ENCODE results near the gene PARP4. TPM values are rescaled to one million over a fixed set of nuclear protein-coding genes. Genes with fewer than 3 reads are reported as not detected.
"Not testable (repeated sequence)": the region's sequence is repeated elsewhere in the genome, so short reads cannot be mapped to it uniquely, and the experiment has no call there.

The PARP4 gene
- 33.0 and 34.8 TPM in 2 replicates for total RNA-seq

DNA sequence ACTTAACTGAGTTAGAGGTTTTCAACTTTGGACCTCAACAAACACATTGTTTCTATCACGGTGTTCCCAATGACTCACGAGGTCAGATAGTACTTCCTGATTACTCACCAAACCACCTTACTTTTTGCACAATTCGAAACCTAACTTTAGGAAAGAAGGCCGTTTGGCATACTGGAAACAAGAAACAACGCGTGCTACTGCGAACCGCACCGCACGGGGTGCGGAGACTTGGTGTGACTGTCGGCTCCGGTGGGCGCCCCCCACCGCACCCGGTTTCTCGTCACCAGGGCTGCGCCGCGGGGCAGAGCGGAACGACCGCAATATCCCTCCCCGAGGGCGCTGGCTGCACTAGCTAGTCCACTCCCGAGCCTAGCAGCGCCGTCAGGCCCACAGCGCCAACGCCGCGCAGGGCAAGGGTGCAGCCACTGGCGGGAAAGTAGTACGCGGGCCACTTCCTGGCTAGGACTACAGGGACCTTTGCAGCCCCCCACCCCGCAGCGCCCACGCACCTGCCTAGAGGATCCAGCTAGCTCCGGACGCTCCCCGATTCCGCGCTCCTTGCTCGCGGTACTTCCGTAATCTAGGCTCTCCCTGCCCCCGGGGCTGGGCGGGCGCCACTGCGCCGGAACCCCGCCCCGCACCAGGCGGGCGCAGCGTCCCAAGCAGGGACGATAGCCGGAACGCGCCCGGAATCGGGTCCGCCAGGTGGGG is at the start of gene PARP4:
Gene PARP4 (minus strand): TSS at position 582 of the 711 bp plus-strand sequence. CDS start 9,002 bp downstream, outside the sequence.
- H3K36me3 Mint-ChIP-seq (ENCODE audit: low read depth) = peaks cover 6% of the 10 kb centered on the region

GRCh38 chr13:24560579-24561187 is 48.1 kb upstream of the PARP4 start:
- H3K27ac Mint-ChIP-seq; intact Hi-C loops (cut with micrococcal nuclease); H3K9me3 Mint-ChIP-seq; H3K4me3 Mint-ChIP-seq; DNase-seq; H3K36me3 Mint-ChIP-seq (ENCODE audit: low read depth): not testable (repeated sequence)
- peaks cover 44% of the 10 kb centered on the region for H3K27me3 Mint-ChIP-seq
- H3K4me1 Mint-ChIP-seq = peaks cover 12% of the 10 kb centered on the region

More for the DNA sequence above, at the start of gene PARP4:
- H3K9me3 Mint-ChIP-seq = peaks cover 3% of the 10 kb centered on the region
- H3K27ac Mint-ChIP-seq = peak within 1 kb of the TSS; percentile 98
- peak within 1 kb of the TSS; percentile 90 for H3K4me3 Mint-ChIP-seq
- H3K4me1 Mint-ChIP-seq = peaks cover 30% of the 10 kb centered on the region
- peaks cover 3% of the 10 kb centered on the region for H3K27me3 Mint-ChIP-seq
- intact Hi-C loops (cut with micrococcal nuclease) = loop anchor here (1.0 to 5.0 kb wide), 9 partner anchors 53 to 1135 kb away; partner anchors contain the start of gene ATP12A
- DNase-seq = peak; percentile 93

DNA sequence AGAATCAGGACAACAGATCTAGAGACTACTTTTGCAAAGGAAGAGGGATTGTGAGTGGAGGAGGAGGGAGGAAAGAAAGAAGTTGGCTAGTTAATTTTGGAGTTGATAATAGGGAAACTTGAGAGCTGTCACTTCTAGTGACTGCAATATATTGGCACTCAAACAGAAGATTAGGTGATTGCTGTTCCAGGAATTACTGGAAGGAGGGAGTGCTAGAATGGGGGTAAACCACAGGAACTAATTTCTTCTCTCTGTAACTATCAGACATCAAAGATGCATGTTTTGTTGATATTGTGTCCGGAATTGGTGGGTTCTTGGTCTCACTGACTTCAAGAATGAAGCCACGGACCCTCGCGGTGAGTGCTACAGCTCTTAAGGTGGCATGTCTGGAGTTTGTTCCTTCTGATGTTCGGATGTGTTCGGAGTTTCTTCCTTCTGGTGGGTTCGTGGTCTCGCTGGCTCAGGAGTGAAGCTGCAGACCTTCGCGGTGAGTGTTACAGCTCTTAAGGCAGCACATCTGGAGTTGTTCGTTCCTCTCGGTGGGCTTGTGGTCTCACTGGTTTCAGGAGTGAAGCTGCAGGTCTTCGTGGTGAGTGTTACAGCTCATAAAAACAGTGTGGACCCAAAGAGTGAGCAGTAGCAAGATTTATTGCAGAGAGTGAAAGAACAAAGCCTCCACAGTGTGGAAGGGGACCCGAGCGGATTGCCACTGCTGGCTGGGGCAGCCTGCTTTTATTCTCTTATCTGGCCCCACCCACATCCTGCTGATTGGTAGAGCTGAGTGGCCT is 47.0 kb upstream of the PARP4 start:
- H3K9me3 Mint-ChIP-seq; H3K36me3 Mint-ChIP-seq (ENCODE audit: low read depth); DNase-seq; H3K27ac Mint-ChIP-seq: not testable (repeated sequence)
- H3K4me3 Mint-ChIP-seq = peak overlapping the region; percentile 48
- intact Hi-C loops (cut with micrococcal nuclease) = loop anchor here (5.0 kb wide), 1 partner anchor 247 kb away; no protein-coding TSS in a partner anchor
- H3K27me3 Mint-ChIP-seq = peaks cover 40% of the 10 kb centered on the region
- peaks cover 12% of the 10 kb centered on the region for H3K4me1 Mint-ChIP-seq

GRCh38 chr13:24557081-24557480 is 44.5 kb upstream of the PARP4 start:
- no peak for DNase-seq
- peaks cover 44% of the 10 kb centered on the region for H3K27me3 Mint-ChIP-seq
- intact Hi-C loops (cut with micrococcal nuclease) = loop anchor here (5.0 kb wide), 1 partner anchor 245 kb away; no protein-coding TSS in a partner anchor
- no peaks in the 10 kb centered on the region for H3K9me3 Mint-ChIP-seq
- H3K36me3 Mint-ChIP-seq (ENCODE audit: low read depth) = no peaks in the 10 kb centered on the region
- H3K4me3 Mint-ChIP-seq = no peak overlapping the region
- H3K27ac Mint-ChIP-seq = no peak overlapping the region
- H3K4me1 Mint-ChIP-seq = peaks cover 12% of the 10 kb centered on the region

GRCh38 chr13:24553892-24554291 is 41.3 kb upstream of the PARP4 start:
- H3K4me3 Mint-ChIP-seq; H3K27ac Mint-ChIP-seq; H3K36me3 Mint-ChIP-seq (ENCODE audit: low read depth); H3K4me1 Mint-ChIP-seq; intact Hi-C loops (cut with micrococcal nuclease); H3K9me3 Mint-ChIP-seq; DNase-seq: not testable (repeated sequence)
- H3K27me3 Mint-ChIP-seq = peaks cover 47% of the 10 kb centered on the region

DNA sequence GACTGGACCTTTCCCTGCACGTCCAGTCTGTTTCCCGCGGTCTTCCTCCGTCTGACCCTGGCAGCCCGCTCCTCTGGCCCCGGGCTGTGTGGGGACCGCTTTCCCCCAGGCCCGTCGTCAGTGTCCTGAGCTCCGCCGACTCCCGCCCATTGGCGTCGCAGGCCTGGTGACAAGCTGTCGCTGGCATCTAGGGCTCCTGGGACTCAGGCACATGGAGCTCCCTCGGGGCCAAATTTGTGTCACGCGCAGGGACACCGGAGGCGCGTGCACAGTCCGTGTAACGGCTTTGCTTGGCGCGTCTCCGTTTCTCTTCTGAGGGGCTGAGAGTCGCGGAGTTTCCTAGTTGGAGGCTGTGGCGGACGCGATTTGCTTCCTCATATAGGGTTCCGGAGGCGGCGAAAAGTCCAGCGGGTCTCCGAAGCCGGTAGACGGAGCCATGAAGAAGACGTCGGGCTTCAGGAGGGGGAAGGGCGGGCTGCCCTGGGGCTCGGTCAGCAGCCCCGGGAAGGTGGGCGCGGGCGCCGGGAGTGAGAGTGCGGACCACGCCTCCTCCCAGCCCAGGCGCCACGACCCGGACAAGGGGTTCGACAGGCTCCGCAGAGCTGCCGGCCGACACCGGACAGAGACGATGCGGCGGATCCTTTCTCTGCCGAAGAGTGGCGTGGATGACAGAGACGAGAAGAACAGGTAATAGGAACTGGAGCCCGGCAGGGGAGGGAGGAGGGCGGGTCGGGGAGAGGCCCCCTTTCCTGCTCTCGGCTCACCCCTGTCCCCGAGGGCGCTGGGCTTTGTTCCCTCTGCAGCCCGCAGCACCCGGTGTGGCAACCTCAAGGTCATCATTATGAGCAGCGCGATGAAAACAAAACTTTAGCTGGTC is 29.1 kb upstream of the PARP4 start:
- Mint-ChIP-seq H3K4me1 (peaks cover 10% of the 10 kb centered on the region), H3K27ac (peak overlapping the region; percentile 45), H3K27me3 (peaks cover 60% of the 10 kb centered on the region), H3K4me3 (peak overlapping the region; percentile 85)
- H3K36me3 Mint-ChIP-seq (ENCODE audit: low read depth); intact Hi-C loops (cut with micrococcal nuclease); H3K9me3 Mint-ChIP-seq: not testable (repeated sequence)
- peak; percentile 69 for DNase-seq

- Mint-ChIP-seq H3K4me3 (peak overlapping the region; percentile 85), H3K27ac (no peak overlapping the region), H3K9me3 (peaks cover 3% of the 10 kb centered on the region), H3K36me3 (ENCODE audit: low read depth) (no peaks in the 10 kb centered on the region), H3K27me3 (peaks cover 59% of the 10 kb centered on the region), H3K4me1 (peaks cover 10% of the 10 kb centered on the region)
- DNase-seq = no peak
- intact Hi-C loops (cut with micrococcal nuclease) = no loop called here
These were observed 28.5 kb upstream of the PARP4 start for GRCh38 chr13:24541127-24541475.

GRCh38 chr13:24540236-24541126 is 27.9 kb upstream of the PARP4 start:
- Mint-ChIP-seq H3K27me3 (peaks cover 58% of the 10 kb centered on the region), H3K4me3 (no peak overlapping the region), H3K36me3 (ENCODE audit: low read depth) (no peaks in the 10 kb centered on the region), H3K27ac (no peak overlapping the region), H3K4me1 (peaks cover 10% of the 10 kb centered on the region), H3K9me3 (peaks cover 3% of the 10 kb centered on the region)
- DNase-seq = no peak
- intact Hi-C loops (cut with micrococcal nuclease) = no loop called here

GRCh38 chr13:24539500-24540165 is 27.1 kb upstream of the PARP4 start:
- Mint-ChIP-seq H3K4me1 (peaks cover 10% of the 10 kb centered on the region), H3K9me3 (peaks cover 3% of the 10 kb centered on the region), H3K4me3 (no peak overlapping the region), H3K36me3 (ENCODE audit: low read depth) (no peaks in the 10 kb centered on the region), H3K27me3 (peaks cover 60% of the 10 kb centered on the region), H3K27ac (no peak overlapping the region)
- intact Hi-C loops (cut with micrococcal nuclease) = no loop called here
- no peak for DNase-seq

- Mint-ChIP-seq H3K27ac (no peak overlapping the region), H3K9me3 (no peaks in the 10 kb centered on the region), H3K36me3 (ENCODE audit: low read depth) (no peaks in the 10 kb centered on the region), H3K27me3 (peaks cover 60% of the 10 kb centered on the region), H3K4me3 (no peak overlapping the region), H3K4me1 (no peaks in the 10 kb centered on the region)
- intact Hi-C loops (cut with micrococcal nuclease) = no loop called here
- no peak for DNase-seq
These were observed 16.9 kb upstream of the PARP4 start for GRCh38 chr13:24529478-24529877.

- peaks cover 54% of the 10 kb centered on the region for H3K27me3 Mint-ChIP-seq
- no peak overlapping the region for H3K4me3 Mint-ChIP-seq
- intact Hi-C loops (cut with micrococcal nuclease) = no loop called here
These were observed 16.3 kb upstream of the PARP4 start for GRCh38 chr13:24528816-24529398.

DNA sequence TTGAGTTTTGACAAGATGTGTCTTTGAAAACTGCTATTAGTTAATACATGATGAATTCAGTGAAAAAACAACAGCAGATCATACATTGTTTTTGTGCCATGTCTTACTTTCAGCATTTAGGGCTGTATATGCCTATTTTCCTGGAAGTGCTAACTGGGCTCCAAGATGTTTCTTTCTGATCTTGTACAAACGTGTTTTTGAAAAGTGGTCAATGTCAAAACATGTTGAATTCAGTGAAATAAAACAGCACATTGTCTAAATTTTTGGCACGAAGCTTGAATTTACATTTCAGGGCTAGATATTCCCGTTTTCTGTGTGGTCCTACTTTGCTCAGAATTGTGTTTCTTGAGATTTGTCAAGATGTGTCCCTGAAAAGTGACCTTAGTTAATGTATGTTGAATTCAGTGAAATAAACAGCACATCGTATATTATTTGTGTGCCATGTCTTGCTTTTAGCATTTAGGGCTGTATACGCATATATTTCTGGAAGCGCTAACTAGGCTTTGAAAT is 14.7 kb upstream of the PARP4 start:
- H3K27ac Mint-ChIP-seq = no peak overlapping the region
- DNase-seq = no peak
- H3K27me3 Mint-ChIP-seq = peaks cover 40% of the 10 kb centered on the region
- intact Hi-C loops (cut with micrococcal nuclease) = no loop called here
- H3K4me3 Mint-ChIP-seq = no peak overlapping the region
- H3K36me3 Mint-ChIP-seq (ENCODE audit: low read depth) = no peaks in the 10 kb centered on the region
- no peaks in the 10 kb centered on the region for H3K9me3 Mint-ChIP-seq
- H3K4me1 Mint-ChIP-seq = no peaks in the 10 kb centered on the region

More at GRCh38 chr13:24528816-24529398, 16.3 kb upstream of the PARP4 start:
- Mint-ChIP-seq H3K9me3 (no peaks in the 10 kb centered on the region), H3K36me3 (ENCODE audit: low read depth) (no peaks in the 10 kb centered on the region), H3K4me1 (no peaks in the 10 kb centered on the region), H3K27ac (no peak overlapping the region)
- DNase-seq = no peak

Data from activated CD4-positive, alpha-beta T cell treated with anti-CD3 and anti-CD28 coated beads, Interleukin-2, amount 10 ng/mL, durations not matched to agents 24 days and 14 days (primary cell).